Measurements from ENCODE around the gene STEAP1B. TPM values are rescaled to one million over a fixed set of nuclear protein-coding genes. Genes with fewer than 3 reads are reported as not detected.

Gene STEAP1B
- total RNA-seq, 1 donor from 2014 or later, result not detected

- no peak overlapping the region for H3K4me3 Mint-ChIP-seq (ENCODE audit: unreplicated experiment)
- peaks cover 2% of the 10 kb centered on the region for H3K9me3 Mint-ChIP-seq (ENCODE audit: unreplicated experiment)
- no peaks in the 10 kb centered on the region for H3K27me3 Mint-ChIP-seq (ENCODE audit: unreplicated experiment)
These were observed 52.2 kb downstream of the STEAP1B start for GRCh38 chr7:22447762-22448161.

DNA sequence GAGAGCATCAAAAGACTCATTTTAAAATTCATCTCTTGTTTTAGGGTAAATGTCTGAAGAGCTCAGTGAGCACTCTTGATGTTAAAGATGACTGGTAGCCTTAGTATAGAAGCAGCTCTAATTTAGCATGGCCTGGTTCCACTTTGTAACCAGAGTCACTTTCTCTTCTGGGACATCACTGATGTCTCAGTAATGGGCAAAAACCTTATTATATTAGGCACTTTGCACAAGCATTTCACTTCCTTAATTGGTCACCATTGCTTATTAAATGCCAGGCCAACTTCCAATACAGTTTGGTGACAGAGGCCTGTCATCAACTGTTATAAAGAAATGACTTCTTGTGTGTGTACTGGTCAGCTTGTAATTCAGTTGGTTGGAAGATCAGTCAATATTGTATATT lies 53.0 kb downstream of the STEAP1B start:
- H3K36me3 Mint-ChIP-seq (ENCODE audit: unreplicated experiment), result no peaks in the 10 kb centered on the region
- H3K4me1 Mint-ChIP-seq (ENCODE audit: low read depth, unreplicated experiment), result peaks cover 20% of the 10 kb centered on the region
- H3K9me3 Mint-ChIP-seq (ENCODE audit: unreplicated experiment), result peaks cover 2% of the 10 kb centered on the region
- no peak for DNase-seq
- no peak overlapping the region for H3K4me3 Mint-ChIP-seq (ENCODE audit: unreplicated experiment)
- H3K27me3 Mint-ChIP-seq (ENCODE audit: unreplicated experiment), result no peaks in the 10 kb centered on the region
- TF ChIP-seq, protein P1, sequence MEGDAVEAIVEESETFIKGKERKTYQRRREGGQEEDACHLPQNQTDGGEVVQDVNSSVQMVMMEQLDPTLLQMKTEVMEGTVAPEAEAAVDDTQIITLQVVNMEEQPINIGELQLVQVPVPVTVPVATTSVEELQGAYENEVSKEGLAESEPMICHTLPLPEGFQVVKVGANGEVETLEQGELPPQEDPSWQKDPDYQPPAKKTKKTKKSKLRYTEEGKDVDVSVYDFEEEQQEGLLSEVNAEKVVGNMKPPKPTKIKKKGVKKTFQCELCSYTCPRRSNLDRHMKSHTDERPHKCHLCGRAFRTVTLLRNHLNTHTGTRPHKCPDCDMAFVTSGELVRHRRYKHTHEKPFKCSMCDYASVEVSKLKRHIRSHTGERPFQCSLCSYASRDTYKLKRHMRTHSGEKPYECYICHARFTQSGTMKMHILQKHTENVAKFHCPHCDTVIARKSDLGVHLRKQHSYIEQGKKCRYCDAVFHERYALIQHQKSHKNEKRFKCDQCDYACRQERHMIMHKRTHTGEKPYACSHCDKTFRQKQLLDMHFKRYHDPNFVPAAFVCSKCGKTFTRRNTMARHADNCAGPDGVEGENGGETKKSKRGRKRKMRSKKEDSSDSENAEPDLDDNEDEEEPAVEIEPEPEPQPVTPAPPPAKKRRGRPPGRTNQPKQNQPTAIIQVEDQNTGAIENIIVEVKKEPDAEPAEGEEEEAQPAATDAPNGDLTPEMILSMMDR (IDR thresholded peaks at IDR 0.05; ENCODE audit: partially characterized antibody, unreplicated experiment), result no peak
- no peak overlapping the region for H3K27ac Mint-ChIP-seq (ENCODE audit: unreplicated experiment)

More at GRCh38 chr7:22447762-22448161, 52.2 kb downstream of the STEAP1B start:
- Mint-ChIP-seq H3K36me3 (ENCODE audit: unreplicated experiment) (no peaks in the 10 kb centered on the region), H3K4me1 (ENCODE audit: low read depth, unreplicated experiment) (peaks cover 27% of the 10 kb centered on the region), H3K27ac (ENCODE audit: unreplicated experiment) (no peak overlapping the region)
- TF ChIP-seq, protein P1 (IDR thresholded peaks at IDR 0.05; ENCODE audit: partially characterized antibody, unreplicated experiment), result no peak
- DNase-seq, result no peak

DNA sequence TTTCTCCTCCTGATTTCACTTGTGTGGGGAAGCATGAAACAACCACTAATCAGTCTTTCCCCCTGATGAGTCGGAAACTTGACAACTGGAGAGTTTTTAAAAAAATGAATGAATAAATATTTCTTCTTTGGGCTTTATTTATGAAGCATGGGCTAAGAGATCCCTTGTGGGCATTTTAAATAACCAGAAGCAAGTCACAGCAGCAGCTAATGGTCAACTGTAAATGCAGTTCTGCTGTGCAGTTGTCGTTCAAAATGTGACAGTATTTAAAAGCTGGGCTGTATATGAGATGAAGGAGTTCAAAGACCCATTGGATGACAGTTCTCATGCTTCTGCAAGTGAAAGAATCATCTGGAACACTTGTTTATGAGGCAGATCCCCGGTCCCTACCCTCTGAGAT lies 54.1 kb downstream of the STEAP1B start:
- H3K27ac Mint-ChIP-seq (ENCODE audit: unreplicated experiment), result peak overlapping the region; percentile 79
- H3K36me3 Mint-ChIP-seq (ENCODE audit: unreplicated experiment), result no peaks in the 10 kb centered on the region
- peak overlapping the region; percentile 37 for H3K4me3 Mint-ChIP-seq (ENCODE audit: unreplicated experiment)
- DNase-seq, result no peak
- TF ChIP-seq, protein P1 (IDR thresholded peaks at IDR 0.05; ENCODE audit: partially characterized antibody, unreplicated experiment), result no peak
- H3K9me3 Mint-ChIP-seq (ENCODE audit: unreplicated experiment), result no peaks in the 10 kb centered on the region
- H3K4me1 Mint-ChIP-seq (ENCODE audit: low read depth, unreplicated experiment), result peaks cover 19% of the 10 kb centered on the region
- H3K27me3 Mint-ChIP-seq (ENCODE audit: unreplicated experiment), result no peaks in the 10 kb centered on the region

DNA sequence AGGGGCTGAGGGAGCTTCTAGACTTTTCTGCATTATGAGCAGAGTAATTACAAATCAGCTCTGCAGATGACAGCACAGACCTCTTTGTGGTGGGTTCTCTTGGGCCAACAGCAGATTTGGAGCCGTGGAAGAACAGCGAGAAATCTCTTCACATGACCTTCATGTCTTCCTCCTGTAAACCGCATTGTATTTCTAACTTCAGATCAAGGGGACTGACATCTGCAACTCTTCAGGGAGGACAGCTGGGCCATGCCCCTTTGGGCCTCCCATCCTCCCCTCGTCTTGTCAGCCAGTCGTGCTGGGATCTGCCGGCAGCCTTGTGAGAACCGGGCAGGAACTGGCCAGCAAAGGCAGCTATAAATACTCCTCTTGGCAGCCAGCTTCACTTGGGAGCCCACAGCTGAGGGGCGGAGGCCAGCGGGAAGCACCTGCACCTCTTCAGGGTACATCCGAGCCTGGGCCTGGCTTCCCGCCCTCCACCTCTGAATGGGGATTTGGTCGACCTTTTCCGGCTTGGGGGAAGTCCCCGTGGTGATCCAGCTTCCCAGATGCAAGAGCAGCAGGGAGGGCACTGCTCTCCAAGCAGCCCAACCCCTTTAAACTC lies 54.7 kb downstream of the STEAP1B start:
- Mint-ChIP-seq H3K27ac (ENCODE audit: unreplicated experiment) (peak overlapping the region; percentile 79), H3K4me3 (ENCODE audit: unreplicated experiment) (peak overlapping the region; percentile 37), H3K4me1 (ENCODE audit: low read depth, unreplicated experiment) (peaks cover 19% of the 10 kb centered on the region), H3K9me3 (ENCODE audit: unreplicated experiment) (no peaks in the 10 kb centered on the region), H3K27me3 (ENCODE audit: unreplicated experiment) (no peaks in the 10 kb centered on the region), H3K36me3 (ENCODE audit: unreplicated experiment) (no peaks in the 10 kb centered on the region)
- TF ChIP-seq, protein P1 (IDR thresholded peaks at IDR 0.05; ENCODE audit: partially characterized antibody, unreplicated experiment), result no peak
- peak; percentile 38 for DNase-seq

- no peaks in the 10 kb centered on the region for H3K9me3 Mint-ChIP-seq (ENCODE audit: unreplicated experiment)
These were observed 55.6 kb downstream of the STEAP1B start for GRCh38 chr7:22444181-22444971.

More at GRCh38 chr7:22444181-22444971, 55.6 kb downstream of the STEAP1B start:
- no peak for DNase-seq
- Mint-ChIP-seq H3K4me3 (ENCODE audit: unreplicated experiment) (no peak overlapping the region), H3K27ac (ENCODE audit: unreplicated experiment) (no peak overlapping the region), H3K36me3 (ENCODE audit: unreplicated experiment) (no peaks in the 10 kb centered on the region), H3K4me1 (ENCODE audit: low read depth, unreplicated experiment) (peaks cover 19% of the 10 kb centered on the region), H3K27me3 (ENCODE audit: unreplicated experiment) (no peaks in the 10 kb centered on the region)
- TF ChIP-seq, protein P1 (IDR thresholded peaks at IDR 0.05; ENCODE audit: partially characterized antibody, unreplicated experiment), result no peak
